IMR-90 (cell line): Measurements from ENCODE around the gene NADSYN1.

ENCODE experiments used
- CEBPB ChIP-seq: IDR thresholded peaks from 2 replicates; pipeline ENCODE4 v1.6.1; 2012; ENCODE audit warnings: low read depth, low read length, improper control_type of control experiment
- CTCF ChIP-seq: conservative IDR thresholded peaks from 2 replicates; pipeline ENCODE4 v1.5.1; 2012; ENCODE audit warnings: mild to moderate bottlenecking, low read depth, low read length, improper control_type of control experiment
- ELK1 ChIP-seq: fragments of 150-350 bp; IDR thresholded peaks from 2 replicates; pipeline ENCODE4 v1.6.1; 2016; ENCODE audit warnings: low read depth, mild to moderate bottlenecking, low read length, moderate library complexity, borderline replicate concordance
- RFX5 ChIP-seq: IDR thresholded peaks from 2 replicates; pipeline ENCODE4 v1.8.0; 2012; ENCODE audit warnings: low read depth, mild to moderate bottlenecking, low read length, moderate library complexity
- TF ChIP-seq, protein P1 (sequence below): fragments of 150-350 bp; IDR thresholded peaks from 2 replicates; pipeline ENCODE4 v1.6.1; 2017; ENCODE audit warnings: mild to moderate bottlenecking, antibody characterized with exemption, low read length, low read depth

- no peak for TF ChIP-seq CTCF
- no peak for TF ChIP-seq CEBPB
- TF ChIP-seq, protein P1, sequence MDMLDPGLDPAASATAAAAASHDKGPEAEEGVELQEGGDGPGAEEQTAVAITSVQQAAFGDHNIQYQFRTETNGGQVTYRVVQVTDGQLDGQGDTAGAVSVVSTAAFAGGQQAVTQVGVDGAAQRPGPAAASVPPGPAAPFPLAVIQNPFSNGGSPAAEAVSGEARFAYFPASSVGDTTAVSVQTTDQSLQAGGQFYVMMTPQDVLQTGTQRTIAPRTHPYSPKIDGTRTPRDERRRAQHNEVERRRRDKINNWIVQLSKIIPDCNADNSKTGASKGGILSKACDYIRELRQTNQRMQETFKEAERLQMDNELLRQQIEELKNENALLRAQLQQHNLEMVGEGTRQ, result no peak
- no peak for TF ChIP-seq ELK1
- TF ChIP-seq RFX5, result no peak
Measured at GRCh38 chr11:71442880-71443279, 10.1 kb upstream of the NADSYN1 start.
